ENCODE measurements around the gene OR4D1.

Gene OR4D1

DNA sequence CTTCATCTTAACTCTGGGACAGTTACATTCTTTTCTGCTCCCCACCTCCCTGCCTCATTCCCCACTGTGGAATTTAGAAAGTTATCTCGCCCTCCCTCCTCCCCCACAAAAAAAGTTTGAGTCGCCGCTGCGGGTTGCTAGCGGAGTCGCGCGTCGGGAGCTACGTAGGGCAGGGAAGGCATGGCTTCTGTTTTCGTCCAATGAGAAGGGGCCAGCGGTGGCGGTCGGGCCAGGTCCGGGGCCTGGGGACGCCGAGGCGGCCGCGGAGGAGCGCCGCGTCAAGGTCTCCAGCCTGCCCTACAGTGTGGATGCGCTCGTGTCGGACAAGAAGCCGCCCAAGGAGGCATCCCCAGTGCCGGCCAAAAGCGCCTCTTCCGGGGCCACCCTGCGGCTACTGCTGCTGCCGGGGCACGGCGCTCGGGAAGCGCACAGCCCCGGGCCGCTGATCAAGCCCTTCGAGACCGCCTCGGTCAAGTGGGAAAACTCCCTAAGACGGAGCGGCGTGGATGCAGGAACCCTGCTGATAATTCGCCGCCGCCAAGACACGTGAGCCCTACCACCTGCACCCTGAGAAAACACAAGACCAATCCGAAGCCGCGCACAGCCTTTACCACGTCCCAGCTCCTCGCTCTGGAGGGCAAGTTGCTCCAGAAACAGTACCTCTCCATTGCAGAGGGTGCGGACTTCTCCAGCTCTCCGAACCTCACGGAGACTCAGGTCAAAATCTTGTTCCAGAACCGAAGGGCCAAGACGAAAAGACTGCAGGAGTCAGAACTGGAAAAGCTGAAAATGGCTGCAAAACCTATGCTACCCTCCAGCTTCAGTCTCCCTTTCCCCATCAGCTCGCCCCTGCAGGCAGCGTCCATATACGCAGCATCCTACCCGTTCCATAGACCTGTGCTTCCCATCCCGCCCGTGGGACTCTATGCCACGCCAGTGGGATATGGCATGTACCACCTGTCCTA is 8.9 kb downstream of the OR4D1 start:
- no peak for DNase-seq

DNA sequence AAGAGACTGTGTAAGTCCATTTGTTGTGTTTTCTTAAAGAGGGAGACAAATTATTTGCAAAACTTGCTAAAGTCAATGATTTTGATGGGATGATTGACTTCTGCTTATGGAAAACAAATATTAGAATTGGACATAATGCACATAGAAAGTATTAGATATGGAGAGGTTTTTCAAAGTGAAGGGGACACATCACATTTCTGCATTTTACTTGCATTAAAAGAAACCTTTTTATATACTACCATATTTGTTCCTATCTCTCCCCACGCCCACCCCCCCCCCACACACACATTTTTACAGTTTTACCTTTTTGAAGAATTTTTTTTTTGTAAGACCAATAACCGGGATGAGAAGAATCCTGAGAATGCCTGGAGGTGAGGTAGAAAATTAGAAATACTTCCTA is 10.0 kb downstream of the OR4D1 start:
- DNase-seq = no peak

DNA sequence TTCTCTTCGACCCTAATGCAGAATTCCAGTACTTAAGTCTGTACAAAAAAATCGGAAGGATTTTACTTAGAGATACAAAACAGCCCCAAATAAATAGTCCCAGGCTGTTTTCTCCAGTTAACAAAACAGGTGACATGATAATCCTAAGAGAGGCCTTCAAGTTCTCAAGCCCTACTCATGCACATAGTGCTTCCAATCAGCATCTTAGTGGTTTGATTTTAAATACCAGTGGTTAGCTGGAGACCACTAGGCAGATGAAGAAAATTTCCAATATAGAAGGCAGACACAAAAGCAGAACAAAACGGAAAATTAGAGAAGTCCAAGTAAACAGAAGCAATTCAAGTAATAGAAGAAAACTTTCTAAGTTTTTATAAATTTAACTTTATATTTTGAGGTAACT is 13.4 kb downstream of the OR4D1 start:
- no peak for DNase-seq

DNA sequence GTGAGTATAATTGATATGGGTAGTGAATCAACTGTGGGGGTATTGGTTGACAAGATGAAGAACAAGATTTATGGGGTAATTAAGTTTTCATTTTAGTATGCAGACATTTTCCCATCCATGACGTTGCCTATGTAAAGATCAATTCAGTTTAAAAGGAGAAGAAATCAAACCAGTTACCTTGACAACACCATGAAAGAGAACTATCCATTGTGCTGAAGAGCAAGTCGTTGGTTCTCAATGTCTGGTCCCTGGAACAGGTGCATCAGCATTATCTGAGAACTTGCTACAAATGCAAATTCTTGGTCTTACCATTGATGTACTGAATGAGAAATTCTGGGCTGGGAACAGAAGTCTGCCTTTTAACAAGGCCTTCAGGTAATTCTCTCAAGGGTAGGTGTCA is 17.8 kb downstream of the OR4D1 start:
- no peak for DNase-seq

DNA sequence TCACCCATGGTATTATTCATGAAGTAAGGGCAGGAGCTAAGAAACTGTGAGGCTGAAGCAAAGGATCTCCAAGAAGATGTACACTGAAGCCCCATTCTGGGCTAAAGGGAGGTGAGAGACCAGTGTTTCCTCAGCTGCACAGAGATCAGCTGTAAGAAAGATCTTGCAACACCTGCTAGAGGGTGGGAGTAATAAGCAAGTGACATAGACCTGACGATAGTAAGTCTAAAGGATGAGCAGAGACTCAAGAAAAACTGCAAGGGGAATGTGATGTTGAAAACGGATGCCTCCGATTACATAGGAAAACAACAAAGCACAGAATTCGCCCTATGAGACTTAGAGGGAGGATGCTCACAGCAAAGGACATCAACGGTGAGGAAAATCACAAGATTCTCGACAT is 18.5 kb downstream of the OR4D1 start, which contains the start of gene OR4D2:
OR4D2 (plus strand) TSS at position 301 of the 400 bp plus-strand sequence. CDS start 2,674 bp downstream, outside the sequence.
- DNase-seq = no peak

DNA sequence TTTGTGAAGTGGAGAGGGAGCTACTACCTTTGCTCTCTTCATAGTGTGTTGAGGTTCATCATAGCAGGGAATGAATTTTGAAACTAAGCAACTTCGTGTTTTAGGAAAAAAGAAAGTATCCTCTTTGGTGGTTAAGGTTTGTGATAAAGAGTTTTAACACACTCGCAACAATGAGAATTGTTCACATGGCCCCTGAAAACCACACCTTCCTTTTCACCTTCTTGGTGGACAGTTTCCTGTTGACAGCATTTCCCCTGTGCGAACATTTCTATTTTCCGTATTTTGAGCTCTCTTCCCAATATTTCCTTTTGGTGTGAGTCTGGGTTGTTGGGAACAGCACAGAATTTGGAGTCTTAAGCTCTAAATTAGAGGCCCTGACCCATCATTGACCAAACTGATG is 22.4 kb downstream of the OR4D1 start:
- DNase-seq = no peak

DNA sequence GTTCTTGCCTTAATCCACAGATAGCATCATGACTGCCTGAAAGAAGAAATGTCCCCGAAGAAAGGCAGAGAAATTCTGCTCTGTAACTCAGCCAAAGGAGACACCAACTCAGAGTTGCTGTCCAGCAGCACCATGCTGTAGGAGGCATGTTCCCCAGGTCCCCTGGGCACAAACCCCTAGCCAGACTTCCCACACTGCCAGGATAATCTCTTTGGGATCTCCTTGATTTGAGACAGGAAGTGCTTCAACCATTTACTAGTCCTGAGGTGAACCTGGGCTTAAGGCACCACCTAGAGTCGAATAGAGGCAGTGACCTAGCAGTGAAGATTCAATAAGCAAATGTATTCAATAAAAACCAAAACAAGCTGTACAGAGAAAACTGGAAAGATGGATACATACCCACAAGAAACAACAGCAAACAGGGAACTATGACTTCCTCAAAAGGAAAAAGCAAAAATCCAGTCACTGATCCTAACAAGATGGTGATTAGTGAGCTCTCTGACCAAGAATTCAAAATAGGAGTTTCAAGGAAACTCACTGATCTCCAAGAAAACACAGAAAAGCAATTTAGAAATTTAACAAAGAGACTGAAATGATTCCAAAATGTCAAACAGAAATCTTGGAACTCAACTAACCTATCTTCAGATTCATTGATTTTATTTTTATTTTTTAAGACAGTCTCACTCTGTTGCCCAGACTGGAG is 24.3 kb downstream of the OR4D1 start:
- DNase-seq = peak; percentile 43

DNA sequence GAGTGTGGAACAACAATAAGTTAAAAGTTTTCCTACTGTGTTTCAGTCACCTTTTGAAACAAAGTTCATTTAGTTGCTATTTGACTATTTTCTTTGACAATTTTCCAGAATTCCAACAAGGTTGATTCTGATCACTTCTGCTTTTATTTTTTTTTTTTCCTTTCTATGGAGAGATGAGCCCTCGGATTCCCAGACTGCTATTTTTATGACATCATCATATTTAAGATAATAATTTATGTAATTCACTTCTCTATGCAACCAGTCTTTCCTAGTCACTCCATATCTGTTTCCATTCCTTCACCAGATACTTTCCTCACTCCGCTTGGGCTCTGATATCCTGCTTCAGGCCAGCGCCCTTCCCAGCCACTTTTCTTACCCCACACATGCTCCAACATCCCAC is 26.7 kb downstream of the OR4D1 start:
- no peak for DNase-seq

DNA sequence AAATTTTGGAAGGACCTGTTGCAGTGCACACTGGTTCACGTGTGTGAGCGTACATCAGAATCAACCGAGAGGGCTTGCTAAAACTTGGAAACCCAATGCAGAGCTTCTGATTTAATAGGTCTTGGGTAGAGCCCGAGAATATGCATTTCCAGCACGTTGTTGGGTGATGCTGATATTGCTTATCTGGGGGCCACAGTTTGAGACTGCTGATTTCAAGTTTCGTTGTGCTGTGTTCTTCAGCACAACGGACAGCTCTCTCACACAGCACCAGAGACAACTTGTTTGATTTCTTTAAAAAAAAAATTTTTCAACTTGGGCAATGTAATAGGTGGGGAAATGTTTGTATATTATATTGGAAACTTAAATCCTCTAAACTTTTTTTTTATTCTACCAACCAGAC is 28.0 kb downstream of the OR4D1 start:
- DNase-seq = no peak

DNA sequence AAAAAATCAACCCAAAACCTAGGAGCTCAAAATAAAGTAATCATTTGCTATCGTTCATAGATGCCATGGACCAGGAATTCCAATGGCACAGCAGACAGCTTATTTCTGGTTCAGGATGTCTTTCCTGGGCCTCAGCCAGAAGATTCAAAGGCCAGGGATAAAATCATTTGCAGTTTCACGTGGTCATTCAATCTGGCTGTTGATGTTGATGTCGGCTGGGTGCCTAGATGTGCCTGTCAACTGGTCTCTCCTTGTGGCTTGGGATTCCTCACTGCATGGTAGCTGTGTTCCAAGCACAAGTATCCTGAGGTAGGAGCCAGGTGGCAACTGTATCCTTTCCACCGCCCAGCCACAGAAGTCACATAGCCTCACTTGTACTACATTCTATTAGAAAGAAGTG is 33.6 kb downstream of the OR4D1 start:
- DNase-seq = no peak

DNA sequence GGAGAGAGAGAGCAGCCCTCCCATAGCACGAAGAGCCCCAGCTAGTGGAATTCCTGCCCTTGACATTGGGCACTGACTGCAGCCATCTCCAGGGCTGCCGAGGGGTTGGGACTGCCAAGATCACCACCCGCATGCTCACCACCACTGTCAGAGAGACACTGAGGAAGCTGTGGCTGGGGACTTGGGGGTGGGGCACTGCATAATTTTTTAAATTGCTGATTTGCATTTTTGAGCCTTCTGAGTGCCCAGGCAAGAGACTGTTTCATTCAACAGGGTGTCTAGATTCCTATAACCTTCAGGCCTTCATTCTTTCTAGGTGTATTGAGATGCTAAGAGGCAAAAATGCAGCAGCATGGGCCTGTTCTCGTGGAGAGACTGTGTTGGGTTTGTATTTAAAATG is 35.3 kb downstream of the OR4D1 start:
- no peak for DNase-seq

DNA sequence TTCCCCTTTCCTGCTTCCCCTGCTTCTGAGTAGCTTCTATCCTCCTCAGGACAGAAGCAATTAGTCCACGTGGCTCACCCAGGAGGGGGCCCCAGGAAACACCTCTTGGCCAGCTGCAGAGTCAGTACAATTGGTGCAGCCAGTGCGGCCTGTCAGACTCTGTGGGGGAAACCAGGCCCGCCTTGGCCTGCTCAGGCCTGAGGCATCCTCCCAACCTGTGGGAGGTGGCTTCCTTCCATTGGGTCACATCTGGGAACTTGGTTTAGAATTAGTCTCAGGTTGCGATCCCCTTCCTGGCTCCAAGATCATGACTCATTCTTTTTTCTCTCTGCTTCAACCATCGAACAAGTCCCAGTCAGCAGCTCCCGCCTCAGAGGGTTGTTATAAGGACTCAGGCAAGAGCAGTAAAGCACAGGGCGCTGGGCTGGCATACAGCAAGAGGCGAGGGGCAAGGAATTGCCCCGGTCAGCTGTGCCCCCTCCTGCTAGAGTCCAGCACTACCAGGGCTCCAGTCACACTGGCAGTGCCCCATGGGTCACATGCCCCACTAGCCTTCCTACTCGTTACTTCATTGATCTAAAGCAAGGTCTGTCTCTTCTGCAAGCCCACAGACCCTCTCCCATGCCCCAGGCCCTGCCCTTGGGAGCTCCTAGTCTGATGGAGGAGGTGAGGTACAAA is 36.3 kb downstream of the OR4D1 start:
- peak; percentile 16 for DNase-seq

DNA sequence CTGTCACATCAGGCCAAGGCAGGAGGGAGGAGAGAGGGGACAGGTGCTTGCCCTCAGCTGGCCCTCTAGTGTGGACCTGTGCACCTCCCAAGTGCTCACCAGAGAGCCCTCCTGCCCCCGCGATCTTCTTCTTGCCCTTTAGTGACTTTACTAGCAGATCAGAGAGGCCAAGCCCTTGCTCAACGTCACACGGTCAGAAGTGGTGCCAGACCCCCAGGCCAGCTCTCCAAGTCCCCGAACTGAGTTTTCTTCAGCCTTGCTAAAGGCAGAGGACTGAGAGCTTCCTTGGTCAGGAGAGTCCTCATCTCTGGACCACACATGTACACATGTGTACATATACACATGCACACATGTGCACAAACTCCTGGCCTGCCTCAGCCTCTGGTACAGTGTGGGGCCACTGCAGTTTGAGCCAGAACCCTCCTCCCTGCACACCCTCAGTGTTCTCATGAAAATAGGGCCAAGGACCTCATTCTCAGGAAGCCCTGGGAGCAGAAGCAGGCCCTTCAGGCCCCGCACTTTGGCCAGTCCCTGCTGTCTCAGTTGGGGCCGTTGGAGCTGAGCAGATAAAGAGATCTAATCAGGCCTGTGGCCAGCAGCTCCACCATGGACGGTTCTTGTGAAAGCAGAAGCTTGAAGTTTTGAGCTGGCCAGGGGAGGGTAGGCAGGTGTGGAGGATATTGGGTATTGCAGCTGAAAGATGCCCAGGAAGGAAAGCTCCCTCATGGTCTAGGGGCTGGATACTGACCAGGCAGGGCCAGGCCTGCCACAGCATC is 37.0 kb downstream of the OR4D1 start:
- no peak for DNase-seq

DNA sequence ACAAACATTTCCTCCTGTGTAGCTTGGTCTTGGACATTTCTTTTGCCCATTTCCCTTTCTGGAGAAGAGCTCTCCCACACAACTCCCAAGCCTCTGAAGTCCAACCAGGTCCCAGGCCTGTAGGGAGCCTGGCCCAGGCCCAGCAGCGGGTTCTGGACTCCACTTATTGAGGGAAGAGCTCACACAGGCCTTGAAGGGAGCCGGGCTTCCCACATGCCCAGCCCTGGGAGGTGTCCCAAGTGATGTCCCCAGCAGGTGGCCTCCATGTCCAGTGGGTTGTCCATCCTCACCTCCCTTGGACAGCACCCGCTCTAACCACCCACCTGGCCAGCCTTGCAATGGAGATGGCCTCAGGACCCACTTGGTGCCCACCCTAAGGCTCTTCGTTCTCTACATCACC is 38.4 kb downstream of the OR4D1 start:
- DNase-seq = no peak

DNA sequence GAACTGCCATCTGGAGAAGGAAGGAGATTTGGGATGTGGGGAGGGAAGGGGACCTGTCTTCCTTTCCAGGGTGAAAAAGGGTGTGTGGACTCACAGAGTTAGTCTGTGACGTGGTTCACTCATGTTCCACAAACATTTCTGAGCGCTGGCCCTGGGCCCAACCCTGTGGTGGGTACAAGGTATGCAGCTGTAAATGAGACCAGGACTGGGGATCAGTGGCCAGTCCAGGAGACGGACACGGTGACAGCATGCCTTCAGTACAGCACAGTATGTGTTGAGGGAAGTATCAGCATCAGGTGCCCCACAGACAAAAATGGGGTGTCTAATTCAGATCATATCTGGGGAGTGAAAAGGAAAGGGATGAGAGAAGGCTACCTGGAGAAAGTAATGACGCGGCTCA is 38.9 kb downstream of the OR4D1 start:
- no peak for DNase-seq

DNA sequence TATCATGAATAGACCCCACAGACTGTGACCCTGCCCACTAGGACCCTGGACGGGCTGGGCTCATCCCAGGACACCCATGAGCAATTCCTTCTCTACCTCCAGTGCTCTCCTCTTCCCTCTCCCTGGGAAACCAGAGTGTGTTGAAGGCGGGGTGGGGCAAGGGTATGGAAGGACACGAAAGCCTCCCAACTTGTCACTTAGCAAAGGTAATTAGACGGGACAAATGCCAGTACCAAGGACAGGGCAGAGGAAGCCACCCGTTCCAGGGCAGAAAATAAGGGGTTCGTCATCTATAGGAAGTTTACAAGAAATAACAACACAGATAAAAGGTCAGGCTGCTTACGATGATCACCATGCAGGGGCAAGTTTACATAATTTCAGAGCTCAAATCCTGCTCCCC is 39.5 kb downstream of the OR4D1 start:
- DNase-seq = no peak

DNA sequence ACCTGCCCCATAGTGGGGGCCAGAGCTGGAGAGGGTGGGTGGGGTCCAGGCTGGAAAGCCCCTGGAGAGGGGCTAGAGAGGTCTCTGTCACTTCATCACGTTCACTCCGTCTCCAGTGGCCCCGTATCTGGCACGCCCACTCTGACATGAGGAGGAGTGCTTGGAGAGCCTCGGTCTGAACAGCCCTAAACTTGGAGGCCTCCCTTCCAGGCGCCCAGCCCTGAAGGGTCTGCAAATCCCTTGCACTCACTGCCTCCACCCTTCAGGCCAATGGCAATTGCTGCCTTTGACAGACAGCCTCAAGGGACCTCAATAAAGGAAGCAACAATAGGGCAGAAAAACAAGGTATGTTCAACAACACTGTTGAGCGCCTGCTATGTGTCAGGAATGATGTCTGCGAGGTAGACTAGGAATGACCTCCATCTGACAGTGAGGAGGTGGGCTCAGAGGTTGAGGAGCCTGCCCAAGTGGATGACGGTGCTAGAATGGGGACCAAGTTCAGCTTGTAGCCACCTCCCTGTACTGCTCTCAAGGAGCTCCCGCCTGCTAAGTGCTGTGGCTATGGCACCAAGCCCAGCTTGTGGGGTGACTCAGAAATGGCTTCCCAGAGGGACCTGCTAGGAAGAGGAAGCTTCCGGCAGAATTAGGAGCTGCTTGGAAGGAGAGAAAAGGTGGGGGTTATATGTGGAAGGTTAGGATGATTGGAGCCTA is 41.4 kb downstream of the OR4D1 start:
- DNase-seq = no peak

DNA sequence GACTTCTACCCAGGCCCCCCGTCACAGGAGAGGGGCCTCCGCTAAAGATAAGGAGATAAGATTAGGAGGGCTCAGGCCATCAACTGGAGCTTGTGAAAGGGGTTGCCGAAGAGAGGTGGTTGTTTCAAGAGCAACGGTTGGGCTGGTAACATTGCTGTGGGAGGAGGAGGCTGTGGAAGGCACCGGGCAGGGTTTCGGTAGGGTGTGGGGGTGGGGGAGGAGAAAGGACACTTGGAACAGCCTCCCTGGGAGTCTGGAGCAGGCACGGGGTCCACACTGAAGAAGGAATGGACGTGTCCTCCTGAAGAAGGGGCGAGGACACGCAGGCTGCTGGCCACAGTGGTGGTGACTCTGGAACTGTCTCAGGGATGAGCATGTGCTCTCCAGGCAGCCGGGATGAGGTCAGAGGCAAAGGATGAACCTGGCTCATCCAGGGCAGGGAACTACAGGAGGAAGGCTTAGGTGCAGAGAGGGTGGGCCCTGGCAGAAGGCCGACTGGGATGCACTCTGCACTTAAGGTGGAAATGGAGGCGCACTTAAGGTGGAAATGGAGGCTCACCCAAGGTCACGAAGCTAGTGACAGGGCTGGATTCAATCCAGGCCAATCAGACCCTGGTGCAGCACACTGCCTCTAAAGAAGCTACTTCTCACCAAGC is 43.2 kb downstream of the OR4D1 start:
- DNase-seq = peak; percentile 4

DNA sequence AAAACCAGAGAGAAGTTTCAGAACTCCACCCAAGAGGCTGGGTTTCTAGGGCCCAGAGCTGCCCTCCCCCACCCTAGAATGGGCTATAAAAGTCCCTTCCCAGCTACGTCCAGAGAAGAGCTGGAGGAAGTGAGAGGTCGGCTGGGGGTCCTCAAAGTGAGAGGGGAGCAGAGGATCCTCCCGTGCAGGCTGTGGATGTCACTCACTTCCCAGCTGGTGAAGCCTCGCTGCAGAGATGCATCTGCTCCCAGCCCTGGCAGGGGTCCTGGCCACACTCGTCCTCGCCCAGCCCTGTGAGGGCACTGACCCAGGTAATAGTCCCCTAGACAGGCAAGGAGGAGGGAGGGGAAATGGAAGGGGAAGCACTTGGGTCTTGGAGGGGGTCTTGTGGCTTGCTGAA is 44.4 kb downstream of the OR4D1 start, which contains the start of gene EPX:
EPX (plus strand) TSS at position 115 of the 400 bp plus-strand sequence; CDS start at position 236, 121 bp downstream.
- DNase-seq = no peak

DNA sequence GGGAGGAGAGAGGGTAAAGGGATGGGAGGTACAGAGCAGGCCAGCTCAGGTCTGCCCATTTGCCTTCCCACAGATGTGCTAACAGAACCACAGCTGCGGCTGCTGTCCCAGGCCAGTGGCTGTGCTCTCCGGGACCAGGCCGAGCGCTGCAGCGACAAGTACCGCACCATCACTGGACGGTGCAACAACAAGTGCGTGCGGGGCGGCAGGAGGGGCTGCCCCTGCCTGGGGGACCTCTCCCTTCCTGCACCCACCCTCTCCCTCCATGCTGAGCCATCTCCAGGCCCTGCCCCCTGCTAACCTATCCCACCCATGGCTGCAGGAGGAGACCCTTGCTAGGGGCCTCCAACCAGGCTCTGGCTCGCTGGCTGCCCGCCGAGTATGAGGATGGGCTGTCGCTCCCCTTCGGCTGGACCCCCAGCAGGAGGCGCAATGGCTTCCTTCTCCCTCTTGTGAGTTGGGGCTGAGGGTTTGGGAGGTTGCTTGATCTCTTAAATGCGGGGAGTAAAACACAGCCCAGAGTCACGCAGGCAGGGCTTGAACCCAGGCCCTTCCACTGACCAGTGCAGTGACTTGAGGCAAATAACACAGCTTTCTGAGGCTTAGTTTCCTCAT is 45.6 kb downstream of the OR4D1 start:
- DNase-seq = no peak

Data from NCI-H146 (cell line).